ENCODE measurements around the gene SP3.
"Not testable (repeated sequence)": the region's sequence is repeated elsewhere in the genome, so short reads cannot be mapped to it uniquely, and the experiment has no call there.

SP3 gene

DNA sequence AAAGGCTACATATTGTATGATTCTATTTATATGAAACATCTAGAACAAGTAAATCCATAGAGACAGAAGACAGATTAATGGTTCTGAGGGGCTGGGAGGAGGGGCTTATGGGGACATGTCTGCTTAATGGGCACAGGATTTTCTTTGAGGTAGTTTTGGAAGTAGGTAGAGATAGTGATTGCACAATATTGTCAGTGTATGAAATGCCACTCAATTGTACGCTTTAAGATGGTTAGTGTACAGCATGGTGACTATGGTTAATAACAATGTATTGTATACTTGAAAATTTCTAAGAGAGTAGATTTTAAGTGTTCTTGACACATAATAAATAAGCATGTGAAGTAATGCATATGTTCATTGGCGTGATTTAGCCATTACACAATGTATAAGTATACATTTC lies 68.4 kb downstream of the SP3 start:
- no peaks in the 10 kb centered on the region for H3K27me3 ChIP-seq (ENCODE audit: control insufficient read depth, insufficient read depth, low read length)

DNA sequence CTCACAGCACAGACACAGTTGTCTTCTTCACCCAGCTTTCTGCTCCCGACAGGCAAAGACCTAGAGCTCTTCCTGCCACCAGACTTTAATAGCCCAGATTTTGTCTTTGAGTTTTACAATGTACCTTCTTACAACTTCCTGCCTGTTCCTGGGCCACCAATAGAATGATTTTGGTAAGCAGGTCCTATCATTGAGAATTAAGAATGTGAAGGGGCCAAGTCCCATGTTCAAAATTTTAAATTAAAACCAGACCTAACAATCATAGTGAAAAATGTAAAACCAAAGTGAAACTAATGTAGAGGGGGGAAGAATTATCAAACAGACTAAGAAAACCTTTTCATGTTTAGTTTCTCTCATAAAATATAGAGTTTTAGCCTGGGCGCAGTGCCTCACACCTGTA lies 72.8 kb downstream of the SP3 start:
- H3K27me3 ChIP-seq (ENCODE audit: control insufficient read depth, insufficient read depth, low read length) = no peaks in the 10 kb centered on the region
- H3K36me3 ChIP-seq (ENCODE audit: control insufficient read depth, insufficient read depth, low read length) = no peaks in the 10 kb centered on the region
- H3K9me3 ChIP-seq (ENCODE audit: control insufficient read depth, insufficient read depth, low read length) = peaks cover 11% of the 10 kb centered on the region
- H3K4me3 ChIP-seq (ENCODE audit: low read depth, low read length) = no peak overlapping the region
- H3K9ac ChIP-seq (ENCODE audit: low read depth, low read length) = no peak overlapping the region
- no peaks in the 10 kb centered on the region for H3K4me1 ChIP-seq (ENCODE audit: control insufficient read depth, insufficient read depth, low read length)

More for the DNA sequence above, 68.4 kb downstream of the SP3 start:
- H3K9ac ChIP-seq (ENCODE audit: low read depth, low read length) = no peak overlapping the region
- no peaks in the 10 kb centered on the region for H3K4me1 ChIP-seq (ENCODE audit: control insufficient read depth, insufficient read depth, low read length)
- no peaks in the 10 kb centered on the region for H3K36me3 ChIP-seq (ENCODE audit: control insufficient read depth, insufficient read depth, low read length)
- no peaks in the 10 kb centered on the region for H3K9me3 ChIP-seq (ENCODE audit: control insufficient read depth, insufficient read depth, low read length)
- no peak overlapping the region for H3K4me3 ChIP-seq (ENCODE audit: low read depth, low read length)

DNA sequence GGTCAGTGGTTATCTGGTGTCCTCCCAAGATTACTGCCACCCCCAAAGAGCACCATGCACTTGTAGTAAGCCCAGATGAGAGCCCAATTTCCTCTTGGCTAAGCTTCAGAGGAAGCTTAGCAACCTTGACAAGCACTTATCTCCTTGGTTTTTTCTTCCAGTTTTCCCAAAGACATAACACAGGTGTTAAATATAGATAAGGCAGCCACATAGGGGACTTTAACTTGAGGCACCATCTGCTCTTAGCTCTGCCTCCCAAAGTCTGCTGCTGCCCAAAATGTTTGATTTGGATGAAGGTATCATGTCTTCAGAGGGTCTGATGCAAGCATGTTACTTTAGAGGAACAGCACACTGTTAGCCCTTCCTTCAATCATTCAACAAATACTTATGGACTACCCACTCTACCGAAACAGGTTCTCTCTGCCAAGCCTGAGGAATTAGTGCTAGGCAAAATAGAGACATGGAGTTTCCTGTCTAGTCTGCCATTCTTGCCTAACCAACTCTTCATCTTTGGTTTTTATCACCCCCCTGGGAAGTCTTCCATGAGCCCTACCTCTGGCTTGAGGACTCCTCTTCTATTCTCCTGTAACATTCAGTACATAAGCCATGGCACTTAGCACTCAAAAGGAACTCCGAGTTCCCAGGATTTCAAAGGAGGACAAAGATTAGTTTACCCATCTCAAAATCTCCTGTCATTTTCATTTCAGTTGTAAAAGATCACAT lies 73.7 kb downstream of the SP3 start:
- no peak overlapping the region for H3K4me3 ChIP-seq (ENCODE audit: low read depth, low read length)
- H3K9ac ChIP-seq (ENCODE audit: low read depth, low read length) = no peak overlapping the region
- H3K27me3 ChIP-seq (ENCODE audit: control insufficient read depth, insufficient read depth, low read length) = no peaks in the 10 kb centered on the region
- H3K4me1 ChIP-seq (ENCODE audit: control insufficient read depth, insufficient read depth, low read length) = no peaks in the 10 kb centered on the region
- H3K36me3 ChIP-seq (ENCODE audit: control insufficient read depth, insufficient read depth, low read length) = no peaks in the 10 kb centered on the region
- peaks cover 11% of the 10 kb centered on the region for H3K9me3 ChIP-seq (ENCODE audit: control insufficient read depth, insufficient read depth, low read length)

DNA sequence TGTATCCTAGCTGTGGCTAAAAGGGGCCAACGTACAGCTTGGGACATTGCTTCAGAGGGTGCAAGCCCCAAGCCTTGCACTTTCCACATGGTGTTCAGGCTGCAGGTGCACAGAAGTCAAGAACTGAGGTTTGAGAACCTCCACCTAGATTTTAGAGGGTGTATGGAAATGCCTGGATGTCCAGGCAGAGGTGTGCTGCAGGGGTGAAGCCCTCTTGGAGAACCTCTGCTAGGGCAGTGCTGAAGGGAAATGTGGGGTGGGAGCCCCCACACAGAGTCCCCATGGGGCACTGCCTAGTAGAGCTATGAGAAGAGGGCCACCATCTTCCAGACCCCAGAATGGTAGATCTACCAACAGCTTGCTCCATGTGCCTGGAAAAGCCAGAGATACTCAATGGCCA lies 75.7 kb downstream of the SP3 start:
- peaks cover 11% of the 10 kb centered on the region for H3K9me3 ChIP-seq (ENCODE audit: control insufficient read depth, insufficient read depth, low read length)
- not testable (repeated sequence) for H3K9ac ChIP-seq (ENCODE audit: low read depth, low read length); H3K36me3 ChIP-seq (ENCODE audit: control insufficient read depth, insufficient read depth, low read length); H3K4me1 ChIP-seq (ENCODE audit: control insufficient read depth, insufficient read depth, low read length); H3K4me3 ChIP-seq (ENCODE audit: low read depth, low read length); H3K27me3 ChIP-seq (ENCODE audit: control insufficient read depth, insufficient read depth, low read length)

DNA sequence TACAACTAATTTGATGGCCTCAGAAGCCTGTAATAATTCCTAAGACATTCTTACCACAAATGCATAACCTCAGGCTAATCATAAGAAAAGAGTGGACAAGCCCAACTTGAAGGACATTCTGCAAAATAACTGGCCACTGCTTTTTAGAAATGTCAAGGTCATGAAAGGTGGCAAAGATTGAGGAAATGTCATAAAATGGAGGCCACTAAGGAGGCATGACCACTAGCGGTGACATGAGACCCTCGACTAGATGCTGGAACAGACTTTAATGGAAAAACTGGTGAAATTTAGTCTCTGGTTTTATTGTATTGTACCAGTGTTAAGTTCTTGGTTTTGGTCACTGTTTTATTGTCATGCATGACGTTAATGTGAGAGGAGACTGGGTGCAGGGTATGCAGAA lies 78.6 kb downstream of the SP3 start:
- H3K4me3 ChIP-seq (ENCODE audit: low read depth, low read length) = no peak overlapping the region
- H3K27me3 ChIP-seq (ENCODE audit: control insufficient read depth, insufficient read depth, low read length) = no peaks in the 10 kb centered on the region
- H3K4me1 ChIP-seq (ENCODE audit: control insufficient read depth, insufficient read depth, low read length) = no peaks in the 10 kb centered on the region
- H3K36me3 ChIP-seq (ENCODE audit: control insufficient read depth, insufficient read depth, low read length) = no peaks in the 10 kb centered on the region
- H3K9ac ChIP-seq (ENCODE audit: low read depth, low read length) = no peak overlapping the region
- H3K9me3 ChIP-seq (ENCODE audit: control insufficient read depth, insufficient read depth, low read length) = peaks cover 11% of the 10 kb centered on the region

DNA sequence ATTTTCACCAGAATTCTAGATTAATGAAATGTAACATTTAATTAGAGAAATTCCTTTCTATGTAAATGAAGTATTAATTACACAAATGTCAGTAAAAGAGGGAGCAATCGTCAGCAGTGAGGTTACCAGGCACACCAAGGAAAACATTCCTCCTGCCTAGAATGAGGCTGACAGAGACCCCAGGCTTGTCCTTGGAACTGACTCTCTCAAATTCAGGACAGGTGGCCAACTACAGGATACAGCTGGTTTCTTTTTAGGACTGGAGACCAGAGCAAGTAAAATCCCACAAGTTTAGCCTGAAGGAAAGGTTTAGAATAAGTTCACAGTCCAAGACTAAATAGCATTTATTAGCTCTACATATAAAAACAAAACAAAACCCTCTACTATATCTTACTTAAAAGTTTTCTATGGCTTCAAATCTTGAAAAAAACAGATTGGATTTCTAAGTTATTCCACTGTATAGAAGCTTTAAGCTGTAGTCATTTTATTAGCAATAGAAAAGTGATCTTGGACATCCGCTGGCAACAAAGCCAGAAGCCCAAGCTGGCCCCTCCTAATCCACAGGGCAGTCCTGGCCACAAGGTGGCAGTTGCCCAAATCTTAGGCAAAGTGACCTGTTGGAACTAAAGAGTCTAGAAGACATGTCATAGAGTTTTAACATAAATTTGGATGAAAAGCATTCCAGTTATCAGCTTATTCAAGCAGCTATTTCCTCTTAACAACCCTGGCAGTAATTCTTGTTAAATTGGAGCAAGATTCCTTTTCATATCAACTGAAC lies 81.0 kb downstream of the SP3 start:
- Histone ChIP-seq H3K4me3 (ENCODE audit: low read depth, low read length) (no peak overlapping the region), H3K9ac (ENCODE audit: low read depth, low read length) (no peak overlapping the region), H3K4me1 (ENCODE audit: control insufficient read depth, insufficient read depth, low read length) (no peaks in the 10 kb centered on the region), H3K27me3 (ENCODE audit: control insufficient read depth, insufficient read depth, low read length) (no peaks in the 10 kb centered on the region), H3K36me3 (ENCODE audit: control insufficient read depth, insufficient read depth, low read length) (no peaks in the 10 kb centered on the region), H3K9me3 (ENCODE audit: control insufficient read depth, insufficient read depth, low read length) (peaks cover 6% of the 10 kb centered on the region)

DNA sequence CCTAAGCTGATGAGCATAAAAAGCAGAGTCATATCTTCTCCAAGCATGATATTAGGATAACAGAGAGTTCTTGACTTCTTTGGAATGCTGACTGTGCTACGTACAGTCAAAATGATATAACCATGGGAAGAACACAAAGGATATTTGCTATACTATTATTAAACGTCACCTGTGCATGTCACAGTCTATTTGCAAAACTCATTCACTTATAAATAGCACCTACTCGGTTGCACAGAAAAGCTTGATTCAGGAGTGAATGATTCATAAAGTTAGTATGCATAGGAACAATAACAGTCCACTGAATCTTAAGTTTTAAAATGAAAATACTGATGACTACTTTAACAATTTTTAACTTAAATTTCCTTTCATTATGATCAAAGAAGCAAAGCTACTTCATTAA lies 83.3 kb downstream of the SP3 start:
- Histone ChIP-seq H3K9me3 (ENCODE audit: control insufficient read depth, insufficient read depth, low read length) (no peaks in the 10 kb centered on the region), H3K4me1 (ENCODE audit: control insufficient read depth, insufficient read depth, low read length) (no peaks in the 10 kb centered on the region), H3K27me3 (ENCODE audit: control insufficient read depth, insufficient read depth, low read length) (no peaks in the 10 kb centered on the region), H3K36me3 (ENCODE audit: control insufficient read depth, insufficient read depth, low read length) (no peaks in the 10 kb centered on the region), H3K4me3 (ENCODE audit: low read depth, low read length) (no peak overlapping the region), H3K9ac (ENCODE audit: low read depth, low read length) (no peak overlapping the region)

DNA sequence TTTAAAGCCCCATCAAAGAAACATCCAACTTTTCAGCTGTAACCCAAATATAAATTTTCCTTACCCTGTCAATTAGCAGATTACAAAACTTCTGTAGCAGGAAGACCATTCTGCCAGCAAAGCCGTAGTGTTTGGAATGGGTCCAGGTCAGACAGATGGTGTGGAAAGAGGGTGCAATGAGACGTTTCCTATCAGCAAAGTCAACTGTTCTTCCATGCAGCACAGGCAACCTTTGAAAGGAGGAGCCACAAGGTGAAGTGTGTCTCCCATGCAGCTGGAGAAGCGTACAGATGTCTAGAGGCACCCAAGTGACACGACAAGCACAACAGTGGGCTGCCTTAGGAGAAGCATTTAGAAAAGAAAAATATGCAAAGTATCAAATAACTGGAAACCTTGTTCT lies 83.7 kb downstream of the SP3 start:
- no peak overlapping the region for H3K9ac ChIP-seq (ENCODE audit: low read depth, low read length)
- H3K4me1 ChIP-seq (ENCODE audit: control insufficient read depth, insufficient read depth, low read length) = no peaks in the 10 kb centered on the region
- H3K4me3 ChIP-seq (ENCODE audit: low read depth, low read length) = no peak overlapping the region
- H3K36me3 ChIP-seq (ENCODE audit: control insufficient read depth, insufficient read depth, low read length) = no peaks in the 10 kb centered on the region
- H3K27me3 ChIP-seq (ENCODE audit: control insufficient read depth, insufficient read depth, low read length) = no peaks in the 10 kb centered on the region
- H3K9me3 ChIP-seq (ENCODE audit: control insufficient read depth, insufficient read depth, low read length) = no peaks in the 10 kb centered on the region

DNA sequence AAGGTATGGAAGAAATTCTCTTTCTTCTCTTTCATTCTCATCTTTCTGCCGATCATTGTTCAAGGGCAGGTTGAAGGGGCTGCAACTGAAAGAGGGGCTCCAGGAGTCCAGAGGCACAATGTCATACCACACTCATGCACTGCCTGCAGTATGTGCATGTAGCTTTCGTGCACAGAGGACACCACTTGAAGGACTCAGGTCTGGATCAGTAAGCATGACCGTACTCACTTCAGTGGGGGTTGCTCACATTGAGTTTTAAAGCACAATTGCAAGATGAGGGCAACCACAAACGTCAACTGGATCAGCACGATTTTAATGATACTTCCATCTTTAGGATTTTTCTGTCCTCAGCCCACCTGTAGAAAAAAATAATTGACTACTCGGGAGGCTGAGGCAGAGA lies 84.6 kb downstream of the SP3 start:
- Histone ChIP-seq H3K4me1 (ENCODE audit: control insufficient read depth, insufficient read depth, low read length) (no peaks in the 10 kb centered on the region), H3K9me3 (ENCODE audit: control insufficient read depth, insufficient read depth, low read length) (no peaks in the 10 kb centered on the region), H3K27me3 (ENCODE audit: control insufficient read depth, insufficient read depth, low read length) (no peaks in the 10 kb centered on the region), H3K4me3 (ENCODE audit: low read depth, low read length) (no peak overlapping the region), H3K36me3 (ENCODE audit: control insufficient read depth, insufficient read depth, low read length) (no peaks in the 10 kb centered on the region), H3K9ac (ENCODE audit: low read depth, low read length) (no peak overlapping the region)

DNA sequence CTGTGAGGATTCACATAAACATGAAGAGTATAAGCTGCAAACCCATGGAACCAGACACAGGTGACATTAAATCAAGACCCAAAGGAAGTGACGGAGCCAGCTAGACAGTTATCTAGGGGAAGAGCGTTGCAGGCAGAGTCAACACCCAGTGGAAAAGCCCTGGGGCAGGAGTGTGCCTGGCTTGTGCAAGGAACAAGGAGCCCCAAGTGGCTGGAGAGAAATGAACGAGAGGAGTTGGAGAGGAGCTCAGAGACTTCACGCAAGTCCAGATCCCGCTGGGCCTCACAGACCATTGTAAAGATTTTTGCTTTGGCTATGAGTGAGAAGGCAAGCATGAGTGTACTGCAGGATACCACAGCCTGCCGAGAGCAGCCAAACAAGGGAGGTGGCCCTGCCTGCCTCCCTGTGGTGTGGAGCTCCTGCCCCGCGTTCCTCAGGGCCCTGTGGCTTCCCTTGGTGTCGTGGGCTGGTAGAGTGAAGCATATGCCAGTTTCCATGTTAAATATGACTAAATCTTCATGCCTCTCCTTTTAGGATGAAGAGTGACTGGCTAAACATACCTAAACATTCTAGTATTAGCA lies 88.2 kb downstream of the SP3 start:
- Histone ChIP-seq H3K9me3 (ENCODE audit: control insufficient read depth, insufficient read depth, low read length) (no peaks in the 10 kb centered on the region), H3K4me1 (ENCODE audit: control insufficient read depth, insufficient read depth, low read length) (no peaks in the 10 kb centered on the region), H3K36me3 (ENCODE audit: control insufficient read depth, insufficient read depth, low read length) (no peaks in the 10 kb centered on the region), H3K4me3 (ENCODE audit: low read depth, low read length) (no peak overlapping the region), H3K9ac (ENCODE audit: low read depth, low read length) (no peak overlapping the region), H3K27me3 (ENCODE audit: control insufficient read depth, insufficient read depth, low read length) (no peaks in the 10 kb centered on the region)

DNA sequence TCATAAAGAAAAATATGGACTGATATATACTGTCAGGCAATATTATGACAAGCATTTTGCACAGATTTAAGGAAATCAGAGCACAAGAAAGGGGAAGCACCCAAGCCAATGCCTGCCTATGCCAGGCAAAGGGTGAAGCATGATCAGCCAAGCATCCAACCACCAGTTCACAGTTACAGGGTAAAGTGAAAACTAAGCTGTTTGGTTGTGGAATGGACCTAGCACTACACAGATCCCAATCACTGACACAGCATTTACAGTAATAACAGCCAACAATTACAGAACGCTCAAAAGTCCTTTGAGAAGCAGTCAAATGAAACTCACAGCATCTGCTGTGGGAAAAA lies 90.3 kb downstream of the SP3 start:
- Histone ChIP-seq H3K9ac (ENCODE audit: low read depth, low read length) (no peak overlapping the region), H3K9me3 (ENCODE audit: control insufficient read depth, insufficient read depth, low read length) (no peaks in the 10 kb centered on the region), H3K27me3 (ENCODE audit: control insufficient read depth, insufficient read depth, low read length) (no peaks in the 10 kb centered on the region), H3K36me3 (ENCODE audit: control insufficient read depth, insufficient read depth, low read length) (no peaks in the 10 kb centered on the region), H3K4me3 (ENCODE audit: low read depth, low read length) (no peak overlapping the region), H3K4me1 (ENCODE audit: control insufficient read depth, insufficient read depth, low read length) (no peaks in the 10 kb centered on the region)

All from iPS-15b (cell line).